ENCODE measurements around the gene ARPC2. TPM values are rescaled to one million over a fixed set of nuclear protein-coding genes. Genes with fewer than 3 reads are reported as not detected.
"Not testable (repeated sequence)": the region's sequence is repeated elsewhere in the genome, so short reads cannot be mapped to it uniquely, and the experiment has no call there.

Gene ARPC2
- total RNA-seq, 1 experiment from 2014 or later, result 286 TPM

DNA sequence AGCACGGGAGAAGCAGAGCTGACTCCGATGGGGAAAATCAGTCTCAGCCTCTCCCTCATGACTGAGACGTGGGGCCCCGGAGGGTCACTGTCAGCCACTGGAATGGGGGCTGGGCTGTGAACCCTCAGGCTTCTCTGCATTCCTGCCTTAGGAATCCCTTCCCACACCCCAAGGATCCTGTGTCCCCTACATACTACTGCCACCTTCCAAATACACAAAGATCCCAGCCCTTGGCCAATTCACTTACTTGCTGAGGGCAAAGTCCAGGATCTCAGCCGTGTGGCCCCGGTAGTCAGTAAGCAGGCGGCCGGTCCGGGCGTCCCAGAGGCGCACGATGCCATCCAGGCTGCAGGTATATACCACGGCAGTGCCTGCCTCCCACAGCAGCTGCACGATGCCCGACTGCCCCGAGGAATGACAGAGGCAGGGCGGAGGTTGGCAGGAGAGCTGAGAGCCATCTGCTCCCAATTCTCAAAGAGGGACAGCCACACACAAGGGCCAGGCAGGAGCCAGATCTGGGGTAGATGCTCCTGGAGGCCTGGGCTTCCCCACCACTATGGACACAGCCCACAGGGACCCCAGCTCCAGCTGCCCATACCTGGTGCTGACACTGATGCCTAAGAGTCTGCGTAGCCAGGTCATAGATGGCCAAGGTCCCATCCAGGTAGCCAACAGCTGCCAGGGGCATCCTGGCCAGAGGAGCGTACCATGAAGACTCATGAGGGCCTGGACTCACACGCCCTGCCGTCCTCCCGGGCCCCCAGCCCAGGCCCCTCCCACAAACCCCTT is 48.0 kb downstream of the ARPC2 start:
- DNase-seq (ENCODE audit: low spot score), result no peak
- in situ Hi-C loops (cut with HindIII; ENCODE audit: low sequenced_read_pairs), result no loop called here

DNA sequence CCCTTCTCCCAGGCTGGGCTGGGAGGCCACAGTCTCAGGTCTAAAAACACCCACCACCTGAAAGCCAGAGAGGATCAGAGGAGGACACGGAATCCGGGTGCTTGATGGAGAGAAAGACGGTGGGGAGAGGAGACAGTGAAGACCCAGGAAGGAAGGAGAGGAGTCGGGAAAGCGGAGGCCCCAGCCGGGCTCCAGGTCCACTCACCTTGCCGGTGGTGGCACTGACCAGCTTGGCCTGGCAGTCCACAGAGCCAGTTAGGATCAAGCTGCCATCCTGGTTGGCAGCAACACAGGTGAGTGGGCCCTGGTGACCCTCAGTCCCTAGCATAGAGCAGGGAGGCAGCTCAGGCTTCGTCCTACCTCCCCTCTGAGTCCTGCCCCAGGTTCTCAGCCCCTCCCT is 48.6 kb downstream of the ARPC2 start:
- DNase-seq (ENCODE audit: low spot score), result no peak
- in situ Hi-C loops (cut with HindIII; ENCODE audit: low sequenced_read_pairs), result no loop called here

DNA sequence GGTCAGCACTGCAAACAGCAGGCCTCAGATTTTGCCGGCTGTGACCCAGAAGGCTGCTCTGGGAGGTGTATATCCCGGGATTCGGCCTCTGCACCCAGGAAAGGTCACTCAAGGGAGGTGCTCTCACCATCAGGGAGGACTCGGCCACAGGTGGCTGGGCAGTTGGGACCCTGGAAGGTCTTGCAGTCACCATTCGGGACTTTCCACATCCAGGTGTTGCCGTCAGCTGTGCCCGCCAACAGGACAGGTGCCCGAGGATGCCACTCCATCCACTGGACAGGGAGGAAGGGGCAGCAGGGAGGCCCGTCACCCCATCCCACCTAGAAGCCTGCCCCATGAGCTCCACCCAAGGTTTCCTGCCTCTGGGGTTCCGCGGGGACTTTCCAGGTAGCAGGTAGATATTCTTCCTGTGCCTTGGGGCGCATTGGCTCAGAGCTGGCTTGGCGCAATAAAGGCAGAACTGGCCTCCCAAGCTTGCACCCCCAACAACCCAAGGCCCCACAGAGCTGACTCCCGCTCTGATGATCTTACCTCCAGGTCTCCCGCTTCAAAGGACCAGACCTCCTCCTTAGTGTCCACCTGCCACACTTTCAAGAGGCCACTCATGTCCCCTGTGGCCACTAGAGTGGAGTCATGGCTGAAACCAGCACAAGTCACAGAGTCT is 49.5 kb downstream of the ARPC2 start:
- no peak for DNase-seq (ENCODE audit: low spot score)
- in situ Hi-C loops (cut with HindIII; ENCODE audit: low sequenced_read_pairs), result no loop called here

DNA sequence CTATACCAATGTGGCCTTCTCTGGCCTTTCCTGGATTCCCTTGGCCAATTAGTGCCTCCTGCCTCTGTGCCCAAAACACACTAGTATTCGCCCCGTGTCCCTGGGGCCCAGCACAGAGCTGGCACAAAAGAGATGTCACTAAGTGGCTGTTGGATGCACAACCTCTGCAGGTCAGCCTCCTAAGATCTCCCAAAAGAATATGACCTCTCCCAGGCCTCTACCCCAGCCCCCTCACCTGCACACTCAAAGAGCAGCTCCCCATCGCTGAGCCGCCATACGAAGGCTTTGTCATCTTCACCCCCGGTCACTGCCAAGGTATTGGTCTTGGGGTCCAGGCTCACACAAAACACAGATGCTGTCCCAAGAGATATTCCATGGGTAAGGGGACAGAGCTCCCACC is 50.3 kb downstream of the ARPC2 start:
- in situ Hi-C loops (cut with HindIII; ENCODE audit: low sequenced_read_pairs), result no loop called here
- no peak for DNase-seq (ENCODE audit: low spot score)

DNA sequence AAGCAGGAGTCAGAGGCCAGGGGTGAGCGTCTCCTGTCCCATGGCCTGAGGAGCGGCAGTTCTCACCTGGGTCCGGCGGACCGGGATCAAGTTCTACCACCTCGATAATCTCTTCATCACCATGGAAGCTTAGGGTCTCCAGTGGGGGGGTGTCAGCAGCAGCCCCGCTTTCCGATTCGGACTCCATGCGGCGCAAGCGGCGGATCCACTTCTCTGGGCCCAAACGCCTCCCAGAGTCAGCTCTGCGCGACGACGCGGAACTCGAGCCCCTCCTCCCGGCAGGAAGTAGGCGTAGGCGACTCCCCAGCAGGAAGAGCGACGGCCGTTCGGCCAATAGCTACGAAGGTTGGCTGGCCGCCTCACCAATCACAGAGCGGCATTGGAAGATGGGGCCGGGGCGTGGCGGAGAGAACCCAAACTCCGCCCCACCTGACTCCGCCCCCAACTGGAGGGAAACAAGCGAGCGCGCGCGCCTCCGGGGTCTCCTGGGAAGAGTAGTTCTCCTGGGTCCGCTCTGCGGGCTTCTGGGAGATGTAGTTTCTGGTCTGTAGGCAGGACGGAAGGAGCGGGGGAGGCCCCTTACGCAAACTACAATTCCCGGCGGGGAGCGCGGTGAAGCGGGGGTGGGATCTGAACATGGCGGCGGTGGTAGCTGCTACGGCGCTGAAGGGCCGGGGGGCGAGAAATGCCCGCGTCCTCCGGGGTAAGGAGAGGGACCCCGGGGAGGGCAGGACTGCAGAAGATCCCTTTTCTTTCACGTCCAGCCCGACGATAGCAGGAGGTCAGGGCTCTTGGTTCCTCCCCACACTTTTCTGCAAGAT is 53.1 kb downstream of the ARPC2 start, which contains the start of the genes AAMP and PNKD:
Gene AAMP, minus strand, starts transcription at position 238 of the 821 bp plus-strand sequence. Its CDS starts 51 bp downstream, at position 187.
Gene PNKD, plus strand, starts transcription at position 620 of the 821 bp plus-strand sequence. Its CDS starts 17 bp downstream, at position 637.
- peak; percentile 100 for DNase-seq (ENCODE audit: low spot score)
- in situ Hi-C loops (cut with HindIII; ENCODE audit: low sequenced_read_pairs), result no loop called here

DNA sequence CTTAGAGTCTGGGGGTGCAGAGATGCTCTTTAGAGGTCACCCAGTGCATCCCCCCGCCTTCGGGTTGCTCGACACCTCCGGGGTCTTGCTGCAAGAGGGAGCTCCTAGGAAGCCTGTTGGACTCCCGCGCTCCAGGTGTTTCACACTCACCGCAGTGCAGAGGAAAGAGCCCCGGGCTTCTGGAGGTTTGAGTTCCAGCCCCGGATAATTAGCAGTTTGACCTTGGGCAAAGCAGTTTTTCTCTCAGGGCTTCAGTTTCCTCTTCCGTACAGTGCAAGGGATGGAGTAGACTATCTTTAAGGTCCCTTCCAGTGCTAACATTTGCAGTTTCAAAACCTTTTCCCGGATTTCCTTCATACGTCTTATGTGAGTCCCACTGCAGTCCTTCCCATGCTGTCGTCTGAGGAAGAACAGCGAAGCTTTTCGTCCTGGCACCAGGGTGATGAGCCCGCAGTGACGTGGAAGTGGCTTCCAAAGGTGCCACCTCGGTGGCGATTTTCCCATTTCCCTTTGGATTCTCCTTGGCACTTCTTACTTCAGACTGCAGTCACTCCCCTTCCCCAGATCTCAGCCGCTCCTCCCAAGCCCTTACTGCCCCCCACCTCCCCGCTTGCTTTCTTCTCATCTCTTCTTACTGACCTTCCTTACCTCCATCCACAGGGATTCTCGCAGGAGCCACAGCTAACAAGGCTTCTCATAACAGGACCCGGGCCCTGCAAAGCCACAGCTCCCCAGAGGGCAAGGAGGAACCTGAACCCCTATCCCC is 53.9 kb downstream of the ARPC2 start:
- in situ Hi-C loops (cut with HindIII; ENCODE audit: low sequenced_read_pairs), result no loop called here
- no peak for DNase-seq (ENCODE audit: low spot score)

DNA sequence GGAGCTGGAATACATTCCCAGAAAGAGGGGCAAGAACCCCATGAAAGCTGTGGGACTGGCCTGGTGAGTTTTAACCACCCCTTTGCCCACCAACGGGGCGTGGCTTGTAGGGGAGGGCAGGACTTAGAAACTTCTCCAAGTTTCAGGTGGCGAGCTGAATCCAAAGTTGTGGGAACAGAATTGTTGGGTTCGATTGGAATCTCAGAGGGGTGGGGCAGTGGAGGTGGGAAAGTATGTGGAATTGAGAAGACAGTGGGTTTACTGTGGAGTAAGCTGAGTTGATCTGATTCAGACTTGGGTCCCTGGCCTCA is 54.5 kb downstream of the ARPC2 start:
- DNase-seq (ENCODE audit: low spot score), result no peak
- in situ Hi-C loops (cut with HindIII; ENCODE audit: low sequenced_read_pairs), result no loop called here

DNA sequence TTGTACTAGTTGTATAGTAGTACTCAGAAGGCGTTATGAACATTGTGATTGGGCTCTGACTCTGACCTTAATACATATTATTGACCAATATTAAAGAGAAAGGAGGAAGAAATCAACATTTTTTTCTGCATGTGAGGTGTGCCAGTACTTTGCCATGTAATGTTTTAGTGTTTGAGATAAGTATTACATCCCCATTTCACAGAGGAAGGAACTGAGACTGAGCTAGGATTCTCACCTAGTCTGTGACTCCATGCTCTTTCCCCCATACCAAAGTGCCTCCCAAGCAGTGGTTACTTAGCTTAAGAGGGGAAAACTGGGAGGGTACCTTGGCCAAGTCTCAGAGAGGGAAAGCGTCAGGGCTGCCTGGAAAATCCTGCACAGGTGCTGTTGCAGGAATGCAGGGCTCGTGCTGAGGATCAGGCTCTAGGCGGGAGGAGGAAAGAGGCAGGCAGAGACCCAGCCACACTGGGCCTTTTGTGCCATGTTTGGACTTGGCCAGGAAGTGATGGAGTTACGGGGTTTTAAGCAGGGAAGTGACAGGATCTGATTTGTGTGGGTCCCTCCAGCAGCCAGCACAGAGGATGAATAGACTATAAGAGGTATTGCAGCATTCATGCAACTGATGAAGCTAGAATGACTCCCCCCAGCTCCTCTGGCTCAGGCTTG is 55.0 kb downstream of the ARPC2 start:
- in situ Hi-C loops (cut with HindIII; ENCODE audit: low sequenced_read_pairs), result no loop called here
- no peak for DNase-seq (ENCODE audit: low spot score)

DNA sequence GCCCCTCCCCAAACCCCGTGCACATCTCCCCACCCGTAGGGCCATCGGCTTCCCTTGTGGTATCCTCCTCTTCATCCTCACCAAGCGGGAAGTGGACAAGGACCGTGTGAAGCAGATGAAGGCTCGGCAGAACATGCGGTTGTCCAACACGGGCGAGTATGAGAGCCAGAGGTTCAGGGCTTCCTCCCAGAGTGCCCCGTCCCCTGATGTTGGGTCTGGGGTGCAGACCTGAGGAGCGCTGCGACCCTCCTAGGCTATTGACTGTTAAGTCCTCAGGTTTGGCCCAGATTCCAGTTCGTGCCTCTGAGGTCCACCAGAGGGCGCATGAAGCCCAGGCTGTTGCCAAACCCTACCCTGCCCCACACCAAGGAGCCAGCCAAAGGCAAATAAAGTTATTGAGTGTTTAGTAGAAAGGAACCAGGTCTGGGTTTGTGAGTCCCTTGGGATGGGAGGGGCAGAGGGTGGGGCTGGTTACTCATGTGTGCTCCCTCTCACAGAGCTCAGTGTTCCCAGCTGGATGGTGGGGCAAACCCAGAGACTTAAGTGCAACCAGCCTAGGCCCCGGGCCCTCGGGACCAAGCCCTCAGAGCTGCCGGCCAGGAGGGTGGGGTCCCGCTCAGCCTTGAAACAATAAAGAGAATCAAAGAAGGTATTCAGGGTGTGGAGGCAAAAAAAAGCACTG is 55.7 kb downstream of the ARPC2 start:
- in situ Hi-C loops (cut with HindIII; ENCODE audit: low sequenced_read_pairs), result no loop called here
- peak; percentile 87 for DNase-seq (ENCODE audit: low spot score)

DNA sequence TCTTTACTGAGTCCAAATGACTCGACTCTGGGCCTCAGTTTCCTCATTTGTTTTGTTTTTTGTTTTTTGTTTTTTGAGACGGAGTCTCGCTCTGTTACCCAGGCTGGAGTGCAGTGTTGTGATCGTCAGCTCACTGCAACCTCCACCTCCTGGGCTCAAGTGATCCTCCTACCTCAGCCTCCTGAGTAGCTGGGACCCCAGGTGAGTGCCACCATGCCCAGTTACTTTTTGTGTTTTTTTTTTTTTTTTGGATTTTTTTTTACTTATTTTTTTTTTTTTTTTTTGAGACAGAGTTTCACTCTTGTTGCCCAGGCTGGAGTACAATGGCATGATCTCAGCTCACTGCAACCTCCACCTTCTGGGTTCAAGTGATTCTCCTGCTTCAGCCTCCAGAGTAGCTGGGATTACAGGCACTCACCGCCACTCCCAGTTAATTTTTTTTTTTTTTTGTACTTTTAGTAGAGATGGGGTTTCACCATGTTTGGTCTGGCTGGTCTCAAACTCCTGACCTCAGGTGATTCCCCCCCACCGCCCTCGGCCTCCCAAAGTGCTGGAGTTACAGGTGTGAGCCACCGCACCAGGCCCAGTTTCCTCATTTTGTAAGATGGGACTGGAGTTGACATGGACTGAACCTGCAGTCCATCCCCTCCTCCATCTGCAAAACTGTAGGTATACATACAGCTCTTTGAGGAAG is 56.4 kb downstream of the ARPC2 start:
- in situ Hi-C loops (cut with HindIII; ENCODE audit: low sequenced_read_pairs); DNase-seq (ENCODE audit: low spot score): not testable (repeated sequence)

DNA sequence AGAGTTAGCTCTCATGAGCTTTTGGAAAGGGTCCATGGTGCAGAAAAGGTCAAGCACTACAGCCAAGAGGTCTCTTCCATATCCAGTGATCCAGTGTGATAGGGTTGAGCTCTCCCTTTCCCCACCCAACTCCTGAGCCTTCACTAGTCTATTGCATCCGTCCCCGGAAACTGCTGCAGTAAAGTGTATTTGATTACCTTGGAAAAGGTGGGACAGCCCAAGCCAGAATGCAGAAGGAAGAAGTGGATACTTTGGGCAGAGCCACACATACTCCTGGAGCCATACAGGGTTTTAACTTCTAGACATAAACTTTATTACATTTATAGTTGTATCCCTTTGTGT is 56.9 kb downstream of the ARPC2 start:
- in situ Hi-C loops (cut with HindIII; ENCODE audit: low sequenced_read_pairs), result no loop called here
- no peak for DNase-seq (ENCODE audit: low spot score)

DNA sequence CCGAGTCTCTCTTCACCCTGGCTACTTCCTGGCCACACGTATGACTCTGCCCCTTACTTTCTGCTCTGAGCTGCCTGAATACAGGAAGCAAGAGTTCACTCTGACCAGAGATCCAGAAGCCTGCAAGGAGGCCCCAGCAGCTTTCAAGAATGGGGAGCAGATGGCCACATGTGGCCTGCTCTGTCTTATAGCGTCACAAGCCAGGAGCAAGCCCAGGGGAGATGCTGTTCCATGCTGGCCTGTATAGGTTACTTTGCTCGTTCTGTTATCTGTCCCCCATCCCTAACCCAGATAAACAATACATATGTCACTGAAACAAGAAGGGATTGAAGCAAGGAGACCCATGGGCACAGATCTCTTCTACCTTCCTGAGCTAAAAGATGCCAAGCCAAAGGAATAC is 57.6 kb downstream of the ARPC2 start:
- in situ Hi-C loops (cut with HindIII; ENCODE audit: low sequenced_read_pairs), result no loop called here
- DNase-seq (ENCODE audit: low spot score), result no peak

DNA sequence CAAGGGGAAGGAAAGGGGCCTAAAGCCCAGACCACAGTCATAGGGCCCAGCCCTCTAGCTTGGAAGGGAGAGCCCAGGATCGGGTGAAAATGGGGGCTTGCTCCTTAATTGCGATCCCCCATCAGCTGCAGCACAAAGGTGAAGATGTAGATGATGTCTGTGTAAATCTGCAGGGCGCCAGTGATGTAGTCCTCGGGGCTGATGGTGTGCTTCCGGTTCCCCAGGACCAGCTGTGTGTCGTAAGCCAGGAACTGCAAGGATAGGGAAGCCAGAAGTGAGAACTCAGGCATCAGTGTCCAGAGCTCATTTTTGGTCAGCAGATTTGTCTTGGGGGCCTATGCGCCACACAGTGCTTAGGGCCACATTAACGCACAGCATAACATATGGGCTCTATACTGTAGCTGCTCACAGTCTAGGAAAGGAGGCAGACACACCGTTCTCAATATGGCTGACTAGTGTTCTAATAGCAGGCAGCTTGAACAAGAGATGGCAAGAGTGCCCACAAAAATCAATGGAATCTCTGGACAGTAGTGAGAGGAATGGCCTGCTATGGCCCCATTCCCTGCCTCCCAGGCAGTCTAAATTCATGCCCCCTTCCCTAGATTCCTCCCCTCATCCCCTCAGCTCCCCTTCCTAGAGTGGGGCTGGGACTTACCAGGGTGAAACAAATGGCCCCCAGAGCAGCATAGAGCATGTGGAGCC is 58.5 kb downstream of the ARPC2 start:
- DNase-seq (ENCODE audit: low spot score), result no peak
- in situ Hi-C loops (cut with HindIII; ENCODE audit: low sequenced_read_pairs), result no loop called here

DNA sequence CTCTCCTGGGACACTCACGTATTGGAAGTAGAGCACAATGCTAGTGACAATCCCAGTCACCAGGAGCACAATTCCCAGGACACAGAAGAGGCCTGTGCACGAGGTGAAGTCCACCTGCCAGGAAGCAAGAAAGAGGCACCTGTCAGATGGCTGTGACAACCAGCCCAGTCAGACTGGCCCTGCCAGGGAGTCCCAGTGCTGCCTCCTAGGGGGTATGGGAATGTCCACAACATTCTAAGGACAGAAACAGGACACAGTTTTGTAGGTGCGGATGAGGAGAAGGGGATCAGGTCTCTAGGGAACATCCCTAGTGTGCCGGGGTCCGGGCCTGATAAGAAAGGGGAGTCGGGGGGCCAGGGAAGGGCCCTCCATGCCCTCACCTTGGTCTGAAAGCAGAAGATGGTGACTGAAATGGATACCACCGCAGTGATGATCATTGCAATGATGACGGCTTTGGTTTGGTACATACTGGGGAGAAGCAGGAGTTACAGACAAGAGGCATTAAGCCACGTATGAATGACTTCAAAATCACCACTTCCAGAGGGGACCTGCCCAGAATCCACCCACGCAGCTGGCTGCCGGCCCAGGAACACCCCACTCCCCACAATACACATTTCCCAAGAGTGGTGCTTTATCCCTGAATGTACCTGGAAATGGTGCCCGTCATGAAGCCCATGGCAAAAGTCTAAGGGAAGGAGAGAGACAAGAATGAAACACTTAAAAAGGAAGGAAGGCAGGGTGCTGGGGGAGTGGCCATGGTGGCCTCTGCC is 60.2 kb downstream of the ARPC2 start:
- in situ Hi-C loops (cut with HindIII; ENCODE audit: low sequenced_read_pairs), result no loop called here
- DNase-seq (ENCODE audit: low spot score), result no peak

DNA sequence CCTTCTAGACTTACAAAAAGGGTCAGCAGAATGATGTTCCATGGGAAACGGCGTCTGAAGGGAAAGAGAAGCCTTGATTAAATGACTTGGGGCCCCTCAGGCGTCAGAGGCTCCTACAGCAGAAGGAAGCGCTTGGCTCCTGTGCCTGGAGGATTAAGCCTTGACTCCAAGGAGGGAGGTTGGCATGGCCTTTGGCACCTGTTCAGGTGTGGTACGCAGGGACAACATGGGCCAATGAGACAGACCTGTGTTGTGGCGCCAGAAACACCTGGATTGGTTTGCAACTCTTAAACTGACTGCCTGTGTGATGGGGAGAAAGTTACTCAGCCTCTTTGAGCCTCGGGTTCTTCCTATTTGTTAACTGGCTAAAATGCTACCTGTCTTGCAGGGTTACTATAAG is 60.9 kb downstream of the ARPC2 start:
- in situ Hi-C loops (cut with HindIII; ENCODE audit: low sequenced_read_pairs), result no loop called here
- DNase-seq (ENCODE audit: low spot score), result no peak

DNA sequence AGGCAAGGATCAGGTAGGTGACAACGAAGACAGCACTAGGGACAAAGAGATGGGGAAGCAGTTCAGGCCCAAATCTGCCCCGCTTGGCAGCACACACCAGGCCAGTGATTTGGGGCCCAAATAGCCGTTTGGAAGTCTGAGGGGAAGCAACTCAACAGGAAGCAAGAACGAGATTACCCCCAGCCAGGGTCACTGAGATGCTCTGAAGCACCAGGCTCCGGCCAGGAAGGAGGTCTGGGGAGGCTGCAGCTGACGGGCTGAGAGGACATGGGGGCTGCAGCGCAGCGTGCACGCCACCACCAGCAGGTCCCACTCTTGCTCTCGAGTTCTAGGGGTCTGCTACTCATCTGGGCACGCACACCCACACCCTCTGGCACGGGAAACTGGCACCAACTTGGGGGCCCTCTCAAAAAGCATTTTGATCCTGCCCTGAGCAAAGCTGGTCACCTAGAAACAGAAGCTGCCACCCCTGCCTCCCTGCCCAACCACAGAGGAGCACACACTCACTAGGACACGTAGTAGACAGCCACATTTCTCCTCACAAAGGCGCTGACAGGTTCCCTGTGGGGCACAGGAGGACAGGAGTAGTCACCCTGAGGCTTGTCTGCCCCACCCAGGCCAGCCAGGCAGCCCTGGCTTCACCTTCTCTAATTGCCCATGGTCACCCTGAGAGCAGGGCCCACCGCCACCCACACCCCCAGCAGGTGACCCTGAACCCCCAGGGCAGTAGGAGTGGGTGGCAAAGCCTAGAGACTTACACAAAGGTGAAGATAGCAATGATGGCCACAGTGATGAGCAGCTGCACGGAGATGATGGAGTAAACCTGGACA is 61.8 kb downstream of the ARPC2 start:
- in situ Hi-C loops (cut with HindIII; ENCODE audit: low sequenced_read_pairs), result no loop called here
- DNase-seq (ENCODE audit: low spot score), result no peak

Measured in G401 (cell line).